WERI-Rb-1 (cell line): Measurements from ENCODE around the gene C16orf78.

Experiments used
- DNase-seq: peaks from one replicate; pipeline ENCODE4 v3.0.0-alpha.2; 2020
- H3K27ac ChIP-seq: fragments of 250-450 bp; sonication (Bioruptor Pico); 2 replicates; pipeline ENCODE4 v1.5.1; 2020; ENCODE audit warnings: mild to moderate bottlenecking, moderate library complexity
- H3K27me3 ChIP-seq: fragments of 250-450 bp; sonication (Bioruptor Pico); 2 replicates; pipeline ENCODE4 v1.5.1; 2021; ENCODE audit warnings: mild to moderate bottlenecking, low read depth, moderate library complexity; ENCODE audit not compliant: insufficient read depth, severe bottlenecking
- H3K36me3 ChIP-seq: fragments of 250-450 bp; sonication (Bioruptor Pico); 2 replicates; pipeline ENCODE4 v1.5.1; 2020; ENCODE audit warnings: mild to moderate bottlenecking, moderate library complexity
- H3K4me3 ChIP-seq: 2 replicates; pipeline ENCODE4 v1.5.1; 2011; ENCODE audit warnings: low read depth, mild to moderate bottlenecking, control low read depth, low read length
- H3K9me3 ChIP-seq: fragments of 250-450 bp; sonication (Bioruptor Pico); 2 replicates; pipeline ENCODE4 v1.5.1; 2021; ENCODE audit warnings: mild to moderate bottlenecking, moderate library complexity; ENCODE audit not compliant: severe bottlenecking
- CTCF ChIP-seq: IDR thresholded peaks from 2 replicates; pipeline ENCODE4 v1.5.1; 2011; ENCODE audit warnings: low read depth, mild to moderate bottlenecking, control low read depth, inconsistent platforms, low read length

Gene C16orf78

DNA sequence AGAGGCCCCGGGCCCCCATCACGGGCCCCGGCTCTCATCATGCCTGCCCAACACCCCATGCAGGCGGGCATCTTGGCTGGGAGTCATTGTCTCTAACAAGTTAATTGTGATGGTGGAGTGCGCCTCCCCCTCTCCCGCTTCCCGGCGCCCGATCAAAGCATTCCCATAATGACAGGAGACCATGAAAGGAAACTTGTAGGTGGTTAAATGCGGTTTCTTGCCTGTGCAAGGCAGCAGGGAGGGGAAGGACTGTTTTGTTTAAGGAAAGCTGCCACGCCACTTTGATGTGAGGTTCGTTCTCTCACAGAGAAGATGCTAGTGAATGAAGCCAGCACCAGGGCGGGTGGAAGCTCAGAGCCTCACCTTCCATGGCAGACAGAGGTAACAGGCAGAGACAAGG is 45.4 kb downstream of the C16orf78 start:
- no peak for TF ChIP-seq CTCF
- Histone ChIP-seq H3K4me3 (no peak overlapping the region), H3K27me3 (no peaks in the 10 kb centered on the region), H3K36me3 (no peaks in the 10 kb centered on the region), H3K9me3 (no peaks in the 10 kb centered on the region), H3K27ac (no peak overlapping the region)
- DNase-seq, result no peak

DNA sequence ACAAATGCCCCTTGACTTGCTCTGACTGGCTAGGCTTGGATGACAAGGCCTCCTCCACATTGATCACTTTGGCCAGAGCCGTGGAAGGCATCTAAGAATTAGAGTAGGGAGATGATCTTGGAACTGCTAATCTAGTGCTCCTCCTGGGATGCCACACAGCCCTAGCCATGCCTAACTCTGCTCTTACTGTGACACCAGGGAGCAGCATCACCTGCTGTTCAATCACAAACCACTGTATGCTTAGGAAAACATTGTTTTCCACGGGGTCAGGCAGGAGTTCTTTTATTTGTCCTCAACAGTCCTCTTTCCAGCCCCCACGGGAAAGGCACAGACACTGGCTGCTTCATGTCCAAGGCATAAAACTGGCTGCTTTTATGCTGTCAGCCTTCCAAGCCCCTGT is 46.3 kb downstream of the C16orf78 start:
- no peaks in the 10 kb centered on the region for H3K9me3 ChIP-seq
- H3K36me3 ChIP-seq, result no peaks in the 10 kb centered on the region
- H3K27me3 ChIP-seq, result no peaks in the 10 kb centered on the region
- DNase-seq, result no peak
- TF ChIP-seq CTCF, result no peak
- no peak overlapping the region for H3K27ac ChIP-seq
- no peak overlapping the region for H3K4me3 ChIP-seq

DNA sequence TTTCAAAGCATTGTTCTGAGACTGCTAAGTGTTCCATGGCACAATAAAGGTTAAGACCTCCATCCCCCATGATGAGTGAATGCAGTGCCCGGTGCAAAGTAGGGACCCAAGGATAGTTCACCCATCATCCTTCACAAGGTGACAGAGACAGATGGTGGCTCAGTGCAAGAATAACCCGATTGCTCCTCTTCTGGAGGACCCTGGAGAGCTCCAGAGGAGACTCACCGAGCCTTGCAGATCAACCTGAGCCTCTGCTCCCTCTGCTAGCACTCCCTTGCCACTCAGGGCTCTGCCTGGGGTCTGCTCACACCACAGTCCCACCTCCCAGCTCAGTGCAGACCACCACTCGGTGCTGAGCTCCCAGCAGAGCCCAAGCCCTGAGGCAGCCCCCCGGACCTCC is 49.3 kb downstream of the C16orf78 start:
- no peaks in the 10 kb centered on the region for H3K36me3 ChIP-seq
- no peak overlapping the region for H3K4me3 ChIP-seq
- no peak overlapping the region for H3K27ac ChIP-seq
- no peak for TF ChIP-seq CTCF
- H3K27me3 ChIP-seq, result no peaks in the 10 kb centered on the region
- no peaks in the 10 kb centered on the region for H3K9me3 ChIP-seq
- no peak for DNase-seq

- TF ChIP-seq CTCF, result no peak
- Histone ChIP-seq H3K27ac (no peak overlapping the region), H3K27me3 (no peaks in the 10 kb centered on the region), H3K36me3 (no peaks in the 10 kb centered on the region), H3K4me3 (no peak overlapping the region), H3K9me3 (no peaks in the 10 kb centered on the region)
- DNase-seq, result no peak
Measured at GRCh38 chr16:49424961-49425360, 51.4 kb downstream of the C16orf78 start.

DNA sequence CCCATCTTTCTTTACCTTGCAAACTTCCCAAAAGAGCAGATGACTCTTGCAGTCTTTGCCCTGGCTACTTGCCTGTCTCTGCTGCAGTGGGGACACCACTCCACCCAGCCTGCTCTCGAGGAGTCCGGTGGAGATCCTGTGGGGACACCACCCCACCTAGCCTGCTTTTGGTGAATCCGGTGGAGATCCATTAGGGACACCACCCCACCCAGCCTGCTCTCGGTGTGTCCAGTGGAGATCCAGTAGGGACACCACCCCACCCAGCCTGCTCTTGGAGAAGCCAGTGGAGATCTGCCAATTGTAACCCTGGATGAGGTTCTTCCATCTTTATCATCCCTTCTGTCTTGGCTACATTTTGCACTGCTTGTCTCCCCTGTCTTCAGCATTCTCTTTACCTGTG is 54.2 kb downstream of the C16orf78 start:
- no peaks in the 10 kb centered on the region for H3K27me3 ChIP-seq
- TF ChIP-seq CTCF, result no peak
- H3K9me3 ChIP-seq, result no peaks in the 10 kb centered on the region
- no peak overlapping the region for H3K4me3 ChIP-seq
- DNase-seq, result no peak
- H3K36me3 ChIP-seq, result no peaks in the 10 kb centered on the region
- no peak overlapping the region for H3K27ac ChIP-seq

DNA sequence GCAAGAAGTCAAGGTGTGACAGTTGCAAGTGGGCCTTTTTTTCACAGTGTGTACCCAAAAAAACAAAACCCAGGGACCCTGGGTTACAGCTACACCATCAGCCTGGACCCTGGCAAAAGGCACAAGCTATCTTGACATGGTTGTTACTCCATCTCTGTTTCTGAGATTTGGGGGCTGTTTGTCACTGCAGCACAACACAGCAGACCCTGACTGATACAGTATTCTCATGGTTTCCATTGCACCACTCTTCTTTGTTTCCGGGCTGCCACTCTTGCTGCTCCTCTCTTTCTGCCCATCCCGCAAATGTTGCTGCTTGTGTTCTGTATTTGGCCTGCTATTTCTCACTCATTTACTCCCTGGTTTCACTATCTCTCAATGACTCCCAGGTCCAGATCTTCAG is 55.2 kb downstream of the C16orf78 start:
- no peak overlapping the region for H3K4me3 ChIP-seq
- no peak for TF ChIP-seq CTCF
- no peaks in the 10 kb centered on the region for H3K9me3 ChIP-seq
- no peaks in the 10 kb centered on the region for H3K36me3 ChIP-seq
- no peak for DNase-seq
- no peaks in the 10 kb centered on the region for H3K27me3 ChIP-seq
- H3K27ac ChIP-seq, result no peak overlapping the region
